HepG2 (cell line): ENCODE measurements around the gene CERS5. TPM values are rescaled to one million over a fixed set of nuclear protein-coding genes. Genes with fewer than 3 reads are reported as not detected.
A peak's percentile ranks its signal among the peaks of the same experiment; 100 is the strongest.

Experiments used
- ATF7 ChIP-seq, 2 experiments: fragments of 450-650 bp in 1 of 2; sonication (generic) in 1 of 2; formaldehyde crosslinking in 1 of 2; IDR thresholded peaks; 2 replicates each; pipeline versions ENCODE4 v1.4.0 to v1.6.1; 2016 to 2020; ENCODE audit warnings: antibody characterized with exemption in 1 of 2, mild to moderate bottlenecking in 1 of 2, missing genetic modification reagents in 1 of 2
- CCDC6 ChIP-seq: sonication (generic); formaldehyde crosslinking; IDR thresholded peaks from 2 replicates; pipeline ENCODE4 v1.8.1; 2022; ENCODE audit warnings: mild to moderate bottlenecking, missing genetic modification reagents, moderate library complexity
- CTCF ChIP-seq: sonication (generic); formaldehyde crosslinking; IDR thresholded peaks from 2 replicates; pipeline ENCODE4 v1.5.0; 2020; ENCODE audit warnings: mild to moderate bottlenecking, missing genetic modification reagents, moderate library complexity
- DMAP1 ChIP-seq: IDR thresholded peaks from 2 replicates; pipeline ENCODE4 v1.6.1; 2016
- DPF2 ChIP-seq: sonication (generic); formaldehyde crosslinking; IDR thresholded peaks from 2 replicates; pipeline ENCODE4 v1.4.0; 2020; ENCODE audit warnings: mild to moderate bottlenecking, low read depth, missing genetic modification reagents, borderline replicate concordance
- FOXA1 ChIP-seq, 2 experiments: fragments of 450-650 bp in 1 of 2; sonication (generic) in 1 of 2; formaldehyde crosslinking in 1 of 2; IDR thresholded peaks; 2 replicates each; pipeline versions ENCODE4 v1.4.0 to v1.6.1; 2016 to 2020; ENCODE audit warnings: missing genetic modification reagents in 1 of 2
- GABPB1 ChIP-seq: IDR thresholded peaks from 2 replicates; pipeline ENCODE4 v1.6.1; 2016; ENCODE audit warnings: mild to moderate bottlenecking, missing genetic modification reagents, moderate library complexity, missing compliant biosample characterization
- HNF1B ChIP-seq: sonication (generic); formaldehyde crosslinking; IDR thresholded peaks from 2 replicates; pipeline ENCODE4 v1.5.1; 2020; ENCODE audit warnings: mild to moderate bottlenecking, moderate library complexity, missing genetic modification reagents
- MAFG ChIP-seq: sonication (generic); formaldehyde crosslinking; IDR thresholded peaks from 2 replicates; pipeline ENCODE4 v1.5.1; 2020; ENCODE audit warnings: mild to moderate bottlenecking, missing genetic modification reagents
- MTF2 ChIP-seq: sonication (generic); formaldehyde crosslinking; IDR thresholded peaks from 2 replicates; pipeline ENCODE4 v1.5.0; 2020; ENCODE audit warnings: missing genetic modification reagents, borderline replicate concordance
- PHF21A ChIP-seq: sonication (generic); formaldehyde crosslinking; IDR thresholded peaks from 2 replicates; pipeline ENCODE4 v1.5.0; 2020; ENCODE audit warnings: mild to moderate bottlenecking, missing genetic modification reagents
- RAD21 ChIP-seq: fragments of 450-650 bp; formaldehyde crosslinking; IDR thresholded peaks from 2 replicates; pipeline ENCODE4 v1.5.0; 2020; ENCODE audit warnings: mild to moderate bottlenecking
- RAD51 ChIP-seq: fragments of 450-650 bp; IDR thresholded peaks from 2 replicates; pipeline ENCODE4 v1.6.1; 2016; ENCODE audit warnings: borderline replicate concordance
- SETDB1 ChIP-seq: sonication (generic); formaldehyde crosslinking; IDR thresholded peaks from 2 replicates; pipeline ENCODE4 v1.5.1; 2020; ENCODE audit warnings: missing genetic modification reagents, mild to moderate bottlenecking, borderline replicate concordance
- SIX1 ChIP-seq: sonication (generic); formaldehyde crosslinking; IDR thresholded peaks from 2 replicates; pipeline ENCODE4 v1.4.0; 2020; ENCODE audit warnings: missing genetic modification reagents, borderline replicate concordance
- SRSF1 ChIP-seq: fragments of 200-400 bp; formaldehyde crosslinking; optimal IDR thresholded peaks from 2 replicates; pipeline ENCODE3; 2017; ENCODE audit warnings: mild to moderate bottlenecking, low read depth, low read length, moderate library complexity
- TAF15 ChIP-seq: fragments of 200-400 bp; formaldehyde crosslinking; IDR thresholded peaks from one replicate; pipeline ENCODE4 v1.6.1; 2018; ENCODE audit warnings: mild to moderate bottlenecking, low read depth, low read length; ENCODE audit not compliant: poor library complexity, severe bottlenecking
- TOPORS ChIP-seq: sonication (generic); formaldehyde crosslinking; IDR thresholded peaks from 2 replicates; pipeline ENCODE4 v1.8.0; 2023; ENCODE audit warnings: mild to moderate bottlenecking, missing genetic modification reagents
- TSC22D2 ChIP-seq: sonication (generic); formaldehyde crosslinking; IDR thresholded peaks from 2 replicates; pipeline ENCODE4 v1.5.1; 2020; ENCODE audit warnings: missing genetic modification reagents, mild to moderate bottlenecking, borderline replicate concordance
- ZBTB21 ChIP-seq: sonication (generic); formaldehyde crosslinking; IDR thresholded peaks from 2 replicates; pipeline ENCODE4 v1.4.0; 2020; ENCODE audit warnings: missing genetic modification reagents
- ZNF317 ChIP-seq: sonication (generic); formaldehyde crosslinking; IDR thresholded peaks from 2 replicates; pipeline ENCODE4 v1.5.0; 2020; ENCODE audit warnings: mild to moderate bottlenecking, missing genetic modification reagents
- ZNF446 ChIP-seq: sonication (generic); formaldehyde crosslinking; IDR thresholded peaks from 2 replicates; pipeline ENCODE4 v1.5.0; 2020; ENCODE audit warnings: mild to moderate bottlenecking, missing genetic modification reagents
- ZNF501 ChIP-seq: sonication (generic); formaldehyde crosslinking; IDR thresholded peaks from 2 replicates; pipeline ENCODE4 v1.5.1; 2020; ENCODE audit warnings: mild to moderate bottlenecking, moderate library complexity, missing genetic modification reagents
- ZNF510 ChIP-seq: sonication (generic); formaldehyde crosslinking; IDR thresholded peaks from 2 replicates; pipeline ENCODE4 v1.4.0; 2020; ENCODE audit warnings: low read depth, mild to moderate bottlenecking, missing genetic modification reagents
- ZNF562 ChIP-seq: sonication (generic); formaldehyde crosslinking; IDR thresholded peaks from 2 replicates; pipeline ENCODE4 v1.8.0; 2022; ENCODE audit warnings: missing genetic modification reagents, borderline replicate concordance
- ZNF740 ChIP-seq: sonication (generic); formaldehyde crosslinking; IDR thresholded peaks from 2 replicates; pipeline ENCODE4 v1.4.0; 2020; ENCODE audit warnings: missing genetic modification reagents
- ZNF777 ChIP-seq: sonication (generic); formaldehyde crosslinking; IDR thresholded peaks from 2 replicates; pipeline ENCODE4 v1.4.0; 2020; ENCODE audit warnings: missing genetic modification reagents
- ZNF850 ChIP-seq: sonication (generic); formaldehyde crosslinking; conservative IDR thresholded peaks from 2 replicates; pipeline ENCODE4 v1.9.0; 2021; ENCODE audit warnings: mild to moderate bottlenecking, missing genetic modification reagents
- polyA plus RNA-seq, 8 experiments: library from polyadenylated mRNA; depleted of rRNA in 3 of 8; stranded (reverse) in 7 of 8; unstranded in 1 of 8; fragments of >200 nt; fragmentation: Illumina TruSeq in 4 of 8; extraction: Trizol in 4 of 8; gene quantifications; 2 replicates each; pipeline versions ENCODE4 v1.2.1 to v1.2.3, GENCODE V29; 2011 to 2016; ENCODE audit warnings: low read depth in 4 of 8, missing spikeins in 1 of 8, mixed read lengths in 1 of 8; ENCODE audit not compliant: insufficient read depth in 1 of 8
- total RNA-seq, 5 experiments: library from RNA; depleted of rRNA; stranded (reverse); fragments of >200 nt; fragmentation: Illumina TruSeq; extraction: Trizol; gene quantifications; 2 replicates each; pipeline ENCODE4 v1.2.3, GENCODE V29; 2016; ENCODE audit warnings: low read depth in 1 of 5

Gene CERS5
- total and polyA plus RNA-seq, 2 of the 13 experiments (the other 11 are each of a cell fraction or from before 2014, with no cell fraction given): 22.3 to 48.8 TPM

- TF ChIP-seq RAD21 (CRISPR knock-in tag) (no peak), ZBTB21 (CRISPR knock-in tag) (no peak), GABPB1 (CRISPR knock-in tag) (no peak), TOPORS (CRISPR knock-in tag) (no peak), ZNF446 (CRISPR knock-in tag) (0 out of 2 replicates have a peak, but pooled peaks have one; percentile 64), ZNF562 (CRISPR knock-in tag) (no peak), TAF15 (no peak), ATF7 (IDR thresholded peaks at IDR 0.05) (no peak), ATF7 (CRISPR knock-in tag; IDR thresholded peaks at IDR 0.05) (no peak), FOXA1 (IDR thresholded peaks at IDR 0.05) (no peak), FOXA1 (CRISPR knock-in tag; IDR thresholded peaks at IDR 0.05) (no peak), TSC22D2 (0 out of 2 replicates have a peak, but pooled peaks have one; percentile 4), ZNF777 (CRISPR knock-in tag) (no peak), RAD51 (no peak), MAFG (CRISPR knock-in tag) (no peak), ZNF850 (CRISPR knock-in tag) (no peak), CCDC6 (no peak), SETDB1 (CRISPR knock-in tag) (no peak), SRSF1 (no peak), SIX1 (CRISPR knock-in tag) (no peak), MTF2 (CRISPR knock-in tag) (no peak), ZNF501 (CRISPR knock-in tag) (peak; percentile 56; the same call in 1 of the 2 replicates), CTCF (CRISPR knock-in tag) (peak; percentile 52), HNF1B (CRISPR knock-in tag) (no peak), DPF2 (CRISPR knock-in tag) (no peak), ZNF740 (CRISPR knock-in tag) (no peak), ZNF510 (CRISPR knock-in tag) (no peak), DMAP1 (CRISPR knock-in tag) (no peak; the same call in 1 of the 2 replicates), ZNF317 (no peak; the same call in none of the 2 replicates), PHF21A (no peak)
Observed at GRCh38 chr12:50112456-50113218, 54.5 kb downstream of the CERS5 start (continued).
